Lung (tissue), 12 donors: ENCODE measurements around the gene SEC62. TPM values are rescaled to one million over a fixed set of nuclear protein-coding genes. Genes with fewer than 3 reads are reported as not detected.

ENCODE experiments used
- ATAC-seq: fragments of 200-7000 bp; cut with Tn5 transposase; one replicate; pipeline ENCODE4 v1.9.1; 2020; ENCODE audit warnings: moderate number of reproducible peaks; ENCODE audit not compliant: insufficient read depth, low FRiP score
- DNase-seq, 3 donors: peaks; one replicate each; pipeline ENCODE4 v3.0.0-alpha.2; 2013 to 2017
- H3K27ac ChIP-seq, 2 donors: one replicate each; pipeline ENCODE4 v1.5.1; 2013; ENCODE audit warnings: mild to moderate bottlenecking in 2 of 2, moderate library complexity in 2 of 2, control low read depth in 1 of 2, inconsistent platforms in 1 of 2, low read depth in 1 of 2, low read length in 1 of 2
- H3K27me3 ChIP-seq, 3 donors: one replicate each; pipeline ENCODE4 v1.5.1; 2013; ENCODE audit warnings: low read length in 2 of 3; ENCODE audit not compliant: control insufficient read depth in 3 of 3, insufficient read depth in 3 of 3
- H3K36me3 ChIP-seq, 4 donors: one replicate each; pipeline ENCODE4 v1.5.1; 2013; ENCODE audit warnings: low read length in 4 of 4, mild to moderate bottlenecking in 1 of 4, moderate library complexity in 1 of 4; ENCODE audit not compliant: control insufficient read depth in 4 of 4, insufficient read depth in 4 of 4
- H3K4me1 ChIP-seq, 5 donors: one replicate each; pipeline ENCODE4 v1.5.1; 2013; ENCODE audit warnings: low read length in 5 of 5, mild to moderate bottlenecking in 2 of 5, moderate library complexity in 1 of 5; ENCODE audit not compliant: control insufficient read depth in 5 of 5, insufficient read depth in 5 of 5
- H3K4me3 ChIP-seq: one replicate; pipeline ENCODE4 v1.5.1; 2013; ENCODE audit warnings: mild to moderate bottlenecking, control low read depth, moderate library complexity
- H3K9ac ChIP-seq, 2 donors: one replicate each; pipeline ENCODE4 v1.5.1; 2013; ENCODE audit warnings: low read length in 2 of 2, control low read depth in 1 of 2; ENCODE audit not compliant: insufficient read depth in 1 of 2
- H3K9me3 ChIP-seq, 4 donors: one replicate each; pipeline ENCODE4 v1.5.1; 2013; ENCODE audit warnings: low read length in 3 of 4, mild to moderate bottlenecking in 1 of 4, moderate library complexity in 1 of 4; ENCODE audit not compliant: control insufficient read depth in 4 of 4, insufficient read depth in 3 of 4
- CTCF ChIP-seq: IDR thresholded peaks from 2 replicates; pipeline ENCODE4 v1.5.1; 2012; ENCODE audit warnings: mild to moderate bottlenecking; ENCODE audit errors: control extremely low read depth, extremely low read depth
- WGBS, 2 donors: extraction: QIAGEN DNeasy Blood & Tissue Kit; methylation state at CpG; one replicate each; pipeline ENCODE4 v1.1.7; 2013; 5-methylcytosine and 5-hydroxymethylcytosine counted together
- polyA plus RNA-seq, 2 donors: library from polyadenylated mRNA; stranded (reverse); fragments of 200-250 nt; gene quantifications; one replicate each; pipeline ENCODE4 v1.2.1, GENCODE V29; 2013
- total RNA-seq, 2 donors: library from RNA; depleted of rRNA in 1 of 2; stranded (reverse); fragments of >200 nt in 1 of 2; gene quantifications; one replicate each; pipeline ENCODE4 v1.2.1, GENCODE V29; 2014 to 2021
- donor health status: control.
- donor health status: control.
- donor health status: Bipolar disorder and iron deficiency.
- donor health status: healthy.
- donor health status: DM: yes; HTN: yes; CAD: no.

Gene SEC62
- total and polyA plus RNA-seq, 4 donors: 55.2 to 96.5 (median 62.7) TPM

GRCh38 chr3:170002231-170002630, 35.6 kb downstream of the SEC62 start:
- Histone ChIP-seq H3K4me1 (peaks cover 0 to 5% (median 0%) of the 10 kb centered on the region in 5 donors), H3K27ac (peak overlapping the region; percentile 15 to 54), H3K36me3 (no peaks in the 10 kb centered on the region), H3K27me3 (no peaks in the 10 kb centered on the region), H3K9ac (no peak overlapping the region), H3K4me3 (no peak overlapping the region), H3K9me3 (no peaks in the 10 kb centered on the region)
- ATAC-seq (no peak), DNase-seq (peak in 1 of 3 donors; percentile 36)
- 44 to 64% methylated on average over 10 of the region's 10 CpGs for WGBS, 2 donors
- TF ChIP-seq CTCF: no peak

- peaks cover 0 to 5% (median 0%) of the 10 kb centered on the region in 5 donors for H3K4me1 ChIP-seq
- no peak overlapping the region for H3K9ac ChIP-seq
- WGBS, 2 donors: 28 to 52% methylated on average over 1 of the region's 1 CpG
Measured at GRCh38 chr3:170002879-170003278, 36.3 kb downstream of the SEC62 start.

GRCh38 chr3:170003881-170004356, 37.3 kb downstream of the SEC62 start:
- DNase-seq: no peak
- no peaks in the 10 kb centered on the region for H3K9me3 ChIP-seq
- TF ChIP-seq CTCF: no peak
- no peak overlapping the region for H3K9ac ChIP-seq
- H3K27me3 ChIP-seq: no peaks in the 10 kb centered on the region
- peaks cover 0 to 5% (median 0%) of the 10 kb centered on the region in 5 donors for H3K4me1 ChIP-seq
- WGBS, 2 donors: 72 to 90% methylated on average over 2 of the region's 2 CpGs
- no peaks in the 10 kb centered on the region for H3K36me3 ChIP-seq
- no peak for ATAC-seq
- H3K4me3 ChIP-seq: no peak overlapping the region
- peak overlapping the region in 1 of 2 donors; percentile 30 for H3K27ac ChIP-seq

More at GRCh38 chr3:170002879-170003278, 36.3 kb downstream of the SEC62 start:
- ATAC-seq (no peak), DNase-seq (peak in 1 of 3 donors; percentile 15)
- Histone ChIP-seq H3K4me3 (no peak overlapping the region), H3K9me3 (no peaks in the 10 kb centered on the region), H3K27me3 (no peaks in the 10 kb centered on the region), H3K27ac (no peak overlapping the region), H3K36me3 (no peaks in the 10 kb centered on the region)
- no peak for TF ChIP-seq CTCF
